ENCODE results near the gene GPD2.

DNA sequence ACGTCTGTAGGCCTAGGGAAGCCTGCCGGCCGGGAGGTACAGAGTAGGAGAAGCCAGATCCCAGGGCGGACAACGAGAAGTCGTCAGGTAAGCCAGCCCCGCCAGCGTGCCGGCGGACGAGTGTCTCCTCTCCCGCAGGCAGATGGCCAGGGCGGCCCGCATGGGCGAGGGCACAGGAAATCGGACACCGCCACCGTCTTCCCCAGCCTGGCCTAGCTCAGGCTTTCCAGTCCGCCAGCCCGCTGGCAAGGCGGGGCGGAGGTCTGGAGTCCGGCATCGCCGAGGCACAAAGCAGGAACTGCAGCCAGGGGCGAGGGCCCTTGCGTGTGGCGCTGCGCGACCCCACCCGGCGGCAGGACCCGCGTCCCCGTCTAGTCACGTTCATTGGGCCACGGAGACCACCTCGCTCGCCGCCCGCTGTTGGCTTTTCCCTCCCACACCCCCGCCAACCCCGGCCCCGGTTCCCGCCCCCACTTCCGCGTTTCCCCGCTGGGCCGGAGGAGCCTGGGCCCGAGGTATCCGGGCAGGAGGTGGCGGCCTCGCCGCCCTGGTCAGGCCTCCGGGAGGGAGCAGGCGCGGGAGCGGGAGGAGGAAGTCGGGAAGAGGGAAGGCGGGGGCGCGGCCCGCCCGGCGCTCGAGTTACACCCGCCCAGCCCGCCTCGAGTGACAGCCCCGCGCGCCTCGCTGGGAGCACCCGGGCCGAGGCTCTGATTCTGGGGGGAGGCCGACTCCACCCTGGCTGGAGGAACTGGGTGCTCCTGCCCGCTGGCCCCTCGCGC lies at the start of gene GPD2:
- TF ChIP-seq EZH2 (IDR thresholded peaks at IDR 0.05) = no peak
- TF ChIP-seq POLR2AphosphoS5 (IDR thresholded peaks at IDR 0.05; ENCODE audit: borderline replicate concordance, low read depth, low read length) = peak; percentile 62
- no peak for TF ChIP-seq FOXP2 (optimal IDR thresholded peaks at IDR 0.05; ENCODE audit: control extremely low read depth, extremely low read length, insufficient read depth)
